Measurements from ENCODE around the gene JADE3. TPM values are rescaled to one million over a fixed set of nuclear protein-coding genes. Genes with fewer than 3 reads are reported as not detected.

Gene JADE3
- total RNA-seq = 3.7 and 4.5 TPM in 2 replicates

GRCh38 chrX:46912098-46912602, at the start of gene JADE3:
JADE3 (plus strand) TSS chrX:46912421; CDS start chrX:46984895, 72,474 bp downstream.
- TF ChIP-seq CTCF (conservative IDR thresholded peaks at IDR 0.05; ENCODE audit: low read depth, low read length) = no peak
- H3K4me3 ChIP-seq (ENCODE audit: low read depth, low read length) = peak within 1 kb of the TSS; percentile 74
- no peak for DNase-seq (ENCODE audit: low read depth)

GRCh38 chrX:46863072-46863471, 49.1 kb upstream of the JADE3 start:
- TF ChIP-seq CTCF (conservative IDR thresholded peaks at IDR 0.05; ENCODE audit: low read depth, low read length) = no peak
- no peak for DNase-seq (ENCODE audit: low read depth)
- H3K4me3 ChIP-seq (ENCODE audit: low read depth, low read length) = no peak overlapping the region

GRCh38 chrX:46864606-46865005, 47.6 kb upstream of the JADE3 start:
- TF ChIP-seq CTCF (conservative IDR thresholded peaks at IDR 0.05; ENCODE audit: low read depth, low read length) = no peak
- H3K4me3 ChIP-seq (ENCODE audit: low read depth, low read length) = no peak overlapping the region
- no peak for DNase-seq (ENCODE audit: low read depth)

- no peak overlapping the region for H3K4me3 ChIP-seq (ENCODE audit: low read depth, low read length)
- no peak for DNase-seq (ENCODE audit: low read depth)
- no peak for TF ChIP-seq CTCF (conservative IDR thresholded peaks at IDR 0.05; ENCODE audit: low read depth, low read length)
These were observed 46.9 kb upstream of the JADE3 start for GRCh38 chrX:46865281-46865680.

GRCh38 chrX:46866726-46867125, 45.5 kb upstream of the JADE3 start:
- no peak for TF ChIP-seq CTCF (conservative IDR thresholded peaks at IDR 0.05; ENCODE audit: low read depth, low read length)
- no peak overlapping the region for H3K4me3 ChIP-seq (ENCODE audit: low read depth, low read length)
- no peak for DNase-seq (ENCODE audit: low read depth)

- no peak overlapping the region for H3K4me3 ChIP-seq (ENCODE audit: low read depth, low read length)
- DNase-seq (ENCODE audit: low read depth) = no peak
- no peak for TF ChIP-seq CTCF (conservative IDR thresholded peaks at IDR 0.05; ENCODE audit: low read depth, low read length)
These were observed 38.5 kb upstream of the JADE3 start for GRCh38 chrX:46873746-46874145.

- no peak for TF ChIP-seq CTCF (conservative IDR thresholded peaks at IDR 0.05; ENCODE audit: low read depth, low read length)
- H3K4me3 ChIP-seq (ENCODE audit: low read depth, low read length) = no peak overlapping the region
- DNase-seq (ENCODE audit: low read depth) = no peak
These were observed 35.3 kb upstream of the JADE3 start for GRCh38 chrX:46876901-46877300.

Data from epithelial cell of proximal tubule (primary cell).